ENCODE measurements around the gene MYO18B.

The MYO18B gene

DNA sequence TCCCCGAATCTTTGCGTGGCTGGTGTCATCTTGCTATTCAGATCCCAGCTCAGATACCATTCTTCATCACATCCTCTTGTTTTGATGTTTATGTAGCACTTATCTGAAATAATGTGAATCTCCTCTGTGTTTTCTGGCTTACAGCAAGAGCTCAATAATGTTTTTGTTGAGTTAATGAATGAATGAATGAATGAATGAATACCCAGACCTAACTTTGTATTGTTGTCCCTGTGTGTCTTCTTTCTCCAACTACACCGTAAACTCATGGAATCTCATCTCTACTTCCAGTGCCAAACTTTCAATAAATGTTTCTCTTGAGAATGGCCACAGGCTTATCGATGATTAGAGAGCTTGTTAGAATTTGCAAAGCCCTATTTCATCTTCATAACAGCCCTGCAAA is 110.2 kb downstream of the MYO18B start:
- no peaks in the 10 kb centered on the region for H3K27me3 ChIP-seq
- no peak overlapping the region for H3K4me3 ChIP-seq (ENCODE audit: low read depth in 1 of 2, low read length in 1 of 2)
- H3K9me3 ChIP-seq = no peaks in the 10 kb centered on the region
- no peak overlapping the region for H3K27ac ChIP-seq
- H3K4me1 ChIP-seq (ENCODE audit: control insufficient read depth in 1 of 2, insufficient read depth in 1 of 2, low read depth in 1 of 2, low read length in 1 of 2) = no peaks in the 10 kb centered on the region
- TF ChIP-seq, protein P1, sequence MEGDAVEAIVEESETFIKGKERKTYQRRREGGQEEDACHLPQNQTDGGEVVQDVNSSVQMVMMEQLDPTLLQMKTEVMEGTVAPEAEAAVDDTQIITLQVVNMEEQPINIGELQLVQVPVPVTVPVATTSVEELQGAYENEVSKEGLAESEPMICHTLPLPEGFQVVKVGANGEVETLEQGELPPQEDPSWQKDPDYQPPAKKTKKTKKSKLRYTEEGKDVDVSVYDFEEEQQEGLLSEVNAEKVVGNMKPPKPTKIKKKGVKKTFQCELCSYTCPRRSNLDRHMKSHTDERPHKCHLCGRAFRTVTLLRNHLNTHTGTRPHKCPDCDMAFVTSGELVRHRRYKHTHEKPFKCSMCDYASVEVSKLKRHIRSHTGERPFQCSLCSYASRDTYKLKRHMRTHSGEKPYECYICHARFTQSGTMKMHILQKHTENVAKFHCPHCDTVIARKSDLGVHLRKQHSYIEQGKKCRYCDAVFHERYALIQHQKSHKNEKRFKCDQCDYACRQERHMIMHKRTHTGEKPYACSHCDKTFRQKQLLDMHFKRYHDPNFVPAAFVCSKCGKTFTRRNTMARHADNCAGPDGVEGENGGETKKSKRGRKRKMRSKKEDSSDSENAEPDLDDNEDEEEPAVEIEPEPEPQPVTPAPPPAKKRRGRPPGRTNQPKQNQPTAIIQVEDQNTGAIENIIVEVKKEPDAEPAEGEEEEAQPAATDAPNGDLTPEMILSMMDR (IDR thresholded peaks at IDR 0.05) = no peak
- H3K36me3 ChIP-seq = no peaks in the 10 kb centered on the region

DNA sequence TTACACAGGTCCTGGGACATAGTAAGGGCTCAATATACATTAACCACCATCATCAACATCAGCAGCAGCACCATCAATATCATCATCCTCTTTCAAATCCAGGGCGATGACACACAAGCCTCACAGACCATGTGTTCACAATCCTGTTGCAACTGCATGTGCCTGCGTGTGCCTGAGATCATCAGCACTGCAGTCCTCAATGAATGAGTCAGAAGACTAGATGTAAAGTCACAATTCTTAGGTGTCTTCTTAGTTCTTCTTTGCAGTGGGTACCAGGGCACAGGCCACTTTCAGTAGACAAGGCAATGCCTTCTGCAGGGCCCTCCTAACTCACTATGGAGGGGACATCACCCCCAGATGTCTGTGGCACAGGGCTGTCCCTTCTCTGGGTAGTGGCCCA is 111.1 kb downstream of the MYO18B start:
- H3K27ac ChIP-seq = no peak overlapping the region

DNA sequence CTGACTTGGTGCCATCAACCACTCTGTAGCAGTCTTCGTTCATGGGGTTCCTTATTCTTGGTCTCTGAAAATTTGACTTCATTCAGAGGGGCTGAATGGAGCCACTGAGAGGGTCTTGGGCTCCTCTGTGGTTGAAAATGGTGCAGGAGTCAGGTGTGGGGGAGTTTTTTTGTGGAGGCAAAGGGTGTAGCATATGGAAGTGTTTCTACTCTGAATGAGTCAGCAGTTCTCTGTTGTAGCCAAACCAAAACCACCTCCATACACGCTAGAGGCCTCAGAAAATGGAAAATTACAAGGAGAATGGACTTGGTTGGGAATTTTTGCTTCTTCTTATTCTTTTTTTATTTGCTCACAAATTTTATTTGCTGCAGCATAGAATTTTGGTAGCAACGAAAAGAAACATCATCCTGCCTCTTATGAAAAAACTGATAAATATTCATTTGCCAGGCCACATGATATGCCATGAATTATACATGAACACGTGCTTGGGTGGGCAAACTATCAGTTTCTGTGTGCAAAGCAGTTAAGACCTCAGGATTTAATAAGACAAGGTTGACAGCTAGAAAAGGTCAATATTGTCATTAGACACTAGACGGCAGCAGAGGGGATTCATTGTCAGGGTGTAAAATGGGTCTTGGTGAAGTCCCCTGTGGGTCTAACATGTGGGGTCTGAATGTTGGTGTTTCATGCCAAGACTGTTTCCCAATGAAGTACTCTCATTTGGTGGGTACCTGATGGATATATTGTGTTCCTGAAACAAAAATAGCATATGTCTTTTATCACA is 111.7 kb downstream of the MYO18B start:
- Histone ChIP-seq H3K4me1 (ENCODE audit: control insufficient read depth in 1 of 2, insufficient read depth in 1 of 2, low read depth in 1 of 2, low read length in 1 of 2) (no peaks in the 10 kb centered on the region), H3K27ac (no peak overlapping the region), H3K27me3 (no peaks in the 10 kb centered on the region), H3K36me3 (no peaks in the 10 kb centered on the region), H3K4me3 (ENCODE audit: low read depth in 1 of 2, low read length in 1 of 2) (no peak overlapping the region), H3K9me3 (no peaks in the 10 kb centered on the region)
- TF ChIP-seq, protein P1 (IDR thresholded peaks at IDR 0.05) = no peak

More for the DNA sequence above, 111.1 kb downstream of the MYO18B start:
- no peak overlapping the region for H3K4me3 ChIP-seq (ENCODE audit: low read depth in 1 of 2, low read length in 1 of 2)
- TF ChIP-seq, protein P1 (IDR thresholded peaks at IDR 0.05) = no peak
- no peaks in the 10 kb centered on the region for H3K9me3 ChIP-seq
- no peaks in the 10 kb centered on the region for H3K4me1 ChIP-seq (ENCODE audit: control insufficient read depth in 1 of 2, insufficient read depth in 1 of 2, low read depth in 1 of 2, low read length in 1 of 2)
- H3K36me3 ChIP-seq = no peaks in the 10 kb centered on the region
- H3K27me3 ChIP-seq = no peaks in the 10 kb centered on the region

DNA sequence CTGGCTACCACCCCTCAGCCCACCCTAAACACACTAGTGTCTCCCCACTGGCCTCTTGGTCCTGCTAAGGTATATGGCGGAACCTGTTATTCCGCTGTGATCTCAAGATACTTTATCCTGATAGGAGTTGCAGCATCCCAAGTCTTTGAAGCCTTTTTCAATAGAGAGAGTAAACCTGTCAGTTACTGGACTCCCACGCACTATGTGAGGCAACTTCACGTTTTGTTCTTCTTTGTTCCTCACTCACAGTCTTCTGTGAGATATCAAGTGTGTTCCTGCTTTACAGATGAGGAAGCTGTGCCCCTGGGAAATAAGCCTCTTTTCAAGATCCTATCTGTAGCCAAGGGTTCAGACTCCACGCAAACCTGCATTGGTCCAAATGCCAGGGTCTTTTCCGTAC is 127.8 kb downstream of the MYO18B start:
- Histone ChIP-seq H3K4me1 (ENCODE audit: control insufficient read depth in 1 of 2, insufficient read depth in 1 of 2, low read depth in 1 of 2, low read length in 1 of 2) (no peaks in the 10 kb centered on the region), H3K4me3 (ENCODE audit: low read depth in 1 of 2, low read length in 1 of 2) (no peak overlapping the region), H3K27me3 (peaks cover under 1% of the 10 kb centered on the region), H3K9me3 (no peaks in the 10 kb centered on the region), H3K27ac (no peak overlapping the region), H3K36me3 (no peaks in the 10 kb centered on the region)
- TF ChIP-seq, protein P1 (IDR thresholded peaks at IDR 0.05) = no peak

DNA sequence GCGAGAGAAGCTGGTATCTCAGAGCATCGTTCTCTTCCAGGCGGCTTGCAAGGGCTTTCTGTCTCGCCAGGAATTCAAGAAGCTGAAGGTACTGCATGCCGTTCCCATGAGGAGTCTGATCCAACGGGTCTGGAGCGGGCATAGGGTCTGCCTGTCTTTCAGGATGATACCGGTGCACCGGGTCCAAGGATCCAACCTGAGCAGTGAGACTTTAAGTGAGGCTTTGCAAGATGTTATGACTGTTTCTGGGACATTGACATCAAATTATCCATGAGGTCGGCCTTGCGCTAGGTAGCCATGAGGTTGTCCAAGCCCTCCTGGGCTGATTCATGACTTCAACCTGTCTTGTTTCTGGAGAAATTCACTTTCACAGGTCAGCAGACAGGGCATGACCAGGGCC is 132.3 kb downstream of the MYO18B start:
- Histone ChIP-seq H3K27ac (no peak overlapping the region), H3K4me1 (ENCODE audit: control insufficient read depth in 1 of 2, insufficient read depth in 1 of 2, low read depth in 1 of 2, low read length in 1 of 2) (no peaks in the 10 kb centered on the region), H3K36me3 (no peaks in the 10 kb centered on the region), H3K9me3 (no peaks in the 10 kb centered on the region), H3K4me3 (ENCODE audit: low read depth in 1 of 2, low read length in 1 of 2) (no peak overlapping the region), H3K27me3 (peaks cover 12% of the 10 kb centered on the region)
- TF ChIP-seq, protein P1 (IDR thresholded peaks at IDR 0.05) = no peak

Measured in neutrophil (primary cell).